HG03064 (cell line): Measurements from ENCODE around the gene TM7SF2.
A peak's percentile ranks its signal among the peaks of the same experiment; 100 is the strongest.
"Not testable (repeated sequence)": the region's sequence is repeated elsewhere in the genome, so short reads cannot be mapped to it uniquely, and the experiment has no call there.

Experiments
- ATAC-seq: cut with Tn5 transposase; IDR thresholded peaks from one replicate; pipeline ENCODE4 v1.9.1; 2021; ENCODE audit warnings: low read depth; ENCODE audit not compliant: unreplicated experiment

The TM7SF2 gene

GRCh38 chr11:65113361-65113756, 1.7 kb downstream of the TM7SF2 start:
- no peak for ATAC-seq

- ATAC-seq = no peak
Observed at GRCh38 chr11:65113839-65114238, 2.2 kb downstream of the TM7SF2 start.

GRCh38 chr11:65114538-65115171, 3.0 kb downstream of the TM7SF2 start:
- no peak for ATAC-seq

GRCh38 chr11:65115361-65116082, 3.9 kb downstream of the TM7SF2 start:
- no peak for ATAC-seq

- ATAC-seq = no peak
Observed at GRCh38 chr11:65116370-65117205, 4.9 kb downstream of the TM7SF2 start.

- peak; percentile 51 for ATAC-seq
Observed at GRCh38 chr11:65117206-65118096, 5.8 kb downstream of the TM7SF2 start, which contains the start of gene ZNHIT2. ZNHIT2 (minus strand) TSS chr11:65117701; CDS start chr11:65117653, 48 bp downstream.

- ATAC-seq = no peak
Observed at GRCh38 chr11:65118097-65118837, 6.6 kb downstream of the TM7SF2 start.

GRCh38 chr11:65118891-65119669, 7.4 kb downstream of the TM7SF2 start:
- not testable (repeated sequence) for ATAC-seq

- no peak for ATAC-seq
Observed at GRCh38 chr11:65119670-65119995, 8.0 kb downstream of the TM7SF2 start.

GRCh38 chr11:65120831-65121230, 9.2 kb downstream of the TM7SF2 start:
- ATAC-seq = no peak

GRCh38 chr11:65121447-65121864, 9.8 kb downstream of the TM7SF2 start:
- ATAC-seq = no peak

GRCh38 chr11:65121865-65122696, 10.4 kb downstream of the TM7SF2 start, which contains the start of the genes FAU and MRPL49:
FAU (minus strand) TSS chr11:65122134; CDS start chr11:65121813, 321 bp downstream.
MRPL49 (plus strand) TSS chr11:65122321; CDS start chr11:65122347, 26 bp downstream.
- ATAC-seq = peak; percentile 63

GRCh38 chr11:65124480-65125196, 13.0 kb downstream of the TM7SF2 start:
- ATAC-seq = no peak

GRCh38 chr11:65125197-65126056, 13.8 kb downstream of the TM7SF2 start:
- ATAC-seq = no peak

- no peak for ATAC-seq
Observed at GRCh38 chr11:65126624-65127274, 15.1 kb downstream of the TM7SF2 start.
